Stomach (tissue), 4 donors: ENCODE results near the gene TMEM54.

Source experiments
- POLR2AphosphoS5 ChIP-seq, 3 donors: sonication (generic); formaldehyde crosslinking; IDR thresholded peaks; one replicate each; pipeline ENCODE4 v1.6.1; 2016; ENCODE audit warnings: antibody characterized with exemption in 3 of 3
- TF ChIP-seq, protein P1 (sequence below), 7 experiments: fragments of 450-650 bp in 4 of 7; fragments of 200-600 bp in 3 of 7; sonication (generic) in 3 of 7; IDR thresholded peaks; one replicate each; pipeline ENCODE4 v1.5.1; 2016 to 2019; ENCODE audit warnings: antibody characterized with exemption in 7 of 7, control low read depth in 2 of 7, mild to moderate bottlenecking in 1 of 7

DNA sequence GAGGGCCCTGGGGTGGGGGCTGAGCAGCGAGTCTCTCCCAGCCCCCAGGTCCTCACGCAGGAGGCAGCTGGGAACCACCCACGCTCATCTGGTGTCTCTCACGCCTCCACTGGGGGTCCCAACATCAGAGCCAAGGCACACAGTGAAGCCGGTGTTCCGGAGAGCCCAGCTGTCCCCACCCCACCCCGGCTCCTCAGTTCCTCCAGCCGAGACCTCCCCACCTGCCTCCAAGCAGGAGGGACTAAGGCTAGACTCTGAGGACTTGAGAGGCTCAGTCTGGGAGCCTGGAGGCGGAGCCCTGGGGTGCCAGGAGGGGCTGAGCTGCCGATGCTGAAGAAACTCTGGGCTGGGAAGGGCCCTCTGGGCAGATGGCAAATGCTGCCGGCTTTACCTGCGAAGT is 16.5 kb downstream of the TMEM54 start:
- TF ChIP-seq, protein P1, sequence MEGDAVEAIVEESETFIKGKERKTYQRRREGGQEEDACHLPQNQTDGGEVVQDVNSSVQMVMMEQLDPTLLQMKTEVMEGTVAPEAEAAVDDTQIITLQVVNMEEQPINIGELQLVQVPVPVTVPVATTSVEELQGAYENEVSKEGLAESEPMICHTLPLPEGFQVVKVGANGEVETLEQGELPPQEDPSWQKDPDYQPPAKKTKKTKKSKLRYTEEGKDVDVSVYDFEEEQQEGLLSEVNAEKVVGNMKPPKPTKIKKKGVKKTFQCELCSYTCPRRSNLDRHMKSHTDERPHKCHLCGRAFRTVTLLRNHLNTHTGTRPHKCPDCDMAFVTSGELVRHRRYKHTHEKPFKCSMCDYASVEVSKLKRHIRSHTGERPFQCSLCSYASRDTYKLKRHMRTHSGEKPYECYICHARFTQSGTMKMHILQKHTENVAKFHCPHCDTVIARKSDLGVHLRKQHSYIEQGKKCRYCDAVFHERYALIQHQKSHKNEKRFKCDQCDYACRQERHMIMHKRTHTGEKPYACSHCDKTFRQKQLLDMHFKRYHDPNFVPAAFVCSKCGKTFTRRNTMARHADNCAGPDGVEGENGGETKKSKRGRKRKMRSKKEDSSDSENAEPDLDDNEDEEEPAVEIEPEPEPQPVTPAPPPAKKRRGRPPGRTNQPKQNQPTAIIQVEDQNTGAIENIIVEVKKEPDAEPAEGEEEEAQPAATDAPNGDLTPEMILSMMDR (IDR thresholded peaks at IDR 0.05): no peak
- TF ChIP-seq POLR2AphosphoS5 (IDR thresholded peaks at IDR 0.05): no peak
